ENCODE results near the gene NKIRAS1.

The NKIRAS1 gene

GRCh38 chr3:23916886-23917678 is at the start of gene NKIRAS1, which contains the start of gene RPL15:
TSS of gene NKIRAS1 (minus strand) at chr3:23916990. CDS start at chr3:23910904, 6,086 bp downstream.
TSS of gene RPL15 (plus strand) at chr3:23917132. CDS start at chr3:23917860, 728 bp downstream.
- peak; percentile 51 for FAIRE-seq

GRCh38 chr3:23966328-23966727 is 49.5 kb upstream of the NKIRAS1 start:
- FAIRE-seq = no peak

- FAIRE-seq = no peak
Observed at GRCh38 chr3:23964537-23965235, 47.9 kb upstream of the NKIRAS1 start.

- no peak for FAIRE-seq
Observed at GRCh38 chr3:23961913-23962312, 45.1 kb upstream of the NKIRAS1 start.

- FAIRE-seq = no peak
Observed at GRCh38 chr3:23961066-23961465, 44.3 kb upstream of the NKIRAS1 start.

- FAIRE-seq = no peak
Observed at GRCh38 chr3:23960649-23961048, 43.9 kb upstream of the NKIRAS1 start.

- no peak for FAIRE-seq
Observed at GRCh38 chr3:23959135-23959900, 42.5 kb upstream of the NKIRAS1 start.

GRCh38 chr3:23956701-23957100 is 39.9 kb upstream of the NKIRAS1 start:
- FAIRE-seq = no peak

- no peak for FAIRE-seq
Observed at GRCh38 chr3:23954144-23954543, 37.4 kb upstream of the NKIRAS1 start.

- no peak for FAIRE-seq
Observed at GRCh38 chr3:23953523-23953922, 36.7 kb upstream of the NKIRAS1 start.

- no peak for FAIRE-seq
Observed at GRCh38 chr3:23952646-23953045, 35.9 kb upstream of the NKIRAS1 start.

- no peak for FAIRE-seq
Observed at GRCh38 chr3:23950293-23950692, 33.5 kb upstream of the NKIRAS1 start.

GRCh38 chr3:23949784-23950183 is 33.0 kb upstream of the NKIRAS1 start:
- FAIRE-seq = no peak

- FAIRE-seq = no peak
Observed at GRCh38 chr3:23948761-23949160, 32.0 kb upstream of the NKIRAS1 start.

- FAIRE-seq = no peak
Observed at GRCh38 chr3:23945913-23946687, 29.3 kb upstream of the NKIRAS1 start.

- no peak for FAIRE-seq
Observed at GRCh38 chr3:23945663-23945912, 28.8 kb upstream of the NKIRAS1 start.

- FAIRE-seq = no peak
Observed at GRCh38 chr3:23944861-23945662, 28.3 kb upstream of the NKIRAS1 start, which contains the start of gene NR1D2. TSS of gene NR1D2 (plus strand) at chr3:23945286. CDS start at chr3:23945579, 293 bp downstream.

GRCh38 chr3:23944007-23944783 is 27.4 kb upstream of the NKIRAS1 start:
- no peak for FAIRE-seq

GRCh38 chr3:23942546-23942945 is 25.8 kb upstream of the NKIRAS1 start:
- FAIRE-seq = no peak

- no peak for FAIRE-seq
Observed at GRCh38 chr3:23941440-23941839, 24.6 kb upstream of the NKIRAS1 start.

- no peak for FAIRE-seq
Observed at GRCh38 chr3:23940775-23941174, 24.0 kb upstream of the NKIRAS1 start.
